Coronary artery (tissue), 2 donors: ENCODE measurements around the gene RAMAC.

Experiments used
- DNase-seq: peaks from one replicate; pipeline ENCODE4 v3.0.0-alpha.2; 2017; ENCODE audit warnings: low spot score
- H3K27ac ChIP-seq, 2 donors: fragments of 200-600 bp; sonication (generic); one replicate each; pipeline ENCODE4 v1.5.1; 2016 to 2019
- H3K4me3 ChIP-seq: fragments of 200-600 bp; sonication (generic); 2 replicates; pipeline ENCODE4 v1.5.1; 2016; ENCODE audit warnings: mild to moderate bottlenecking, moderate library complexity
- CTCF ChIP-seq: fragments of 200-600 bp; sonication (generic); IDR thresholded peaks from one replicate; pipeline ENCODE4 v1.5.1; 2019; ENCODE audit warnings: antibody characterized with exemption

Gene RAMAC

GRCh38 chr15:82952158-82953081 lies 33.6 kb upstream of the RAMAC start, which contains the start of gene HOMER2:
HOMER2 (minus strand) TSS chr15:82952720; CDS start chr15:82952535, 185 bp downstream.
- DNase-seq, result no peak
- Histone ChIP-seq H3K4me3 (peak within 1 kb of the TSS; percentile 83), H3K27ac (no peak within 1 kb of the TSS)
- no peak for TF ChIP-seq CTCF

- DNase-seq, result no peak
- no peak for TF ChIP-seq CTCF
- no peak overlapping the region for H3K27ac ChIP-seq
- no peak overlapping the region for H3K4me3 ChIP-seq
Observed at GRCh38 chr15:82958638-82959037, 27.4 kb upstream of the RAMAC start.

- TF ChIP-seq CTCF, result no peak
- no peak overlapping the region for H3K27ac ChIP-seq
- DNase-seq, result no peak
- H3K4me3 ChIP-seq, result no peak overlapping the region
Observed at GRCh38 chr15:82959423-82959822, 26.6 kb upstream of the RAMAC start.

- no peak for TF ChIP-seq CTCF
- Histone ChIP-seq H3K27ac (no peak overlapping the region), H3K4me3 (no peak overlapping the region)
- no peak for DNase-seq
Observed at GRCh38 chr15:82960766-82961165, 25.2 kb upstream of the RAMAC start.

GRCh38 chr15:82963471-82964341 lies 22.3 kb upstream of the RAMAC start:
- no peak overlapping the region for H3K4me3 ChIP-seq
- no peak overlapping the region for H3K27ac ChIP-seq
- DNase-seq, result no peak
- no peak for TF ChIP-seq CTCF

GRCh38 chr15:82964890-82965289 lies 21.1 kb upstream of the RAMAC start:
- no peak overlapping the region for H3K4me3 ChIP-seq
- no peak for DNase-seq
- TF ChIP-seq CTCF, result no peak
- H3K27ac ChIP-seq, result no peak overlapping the region
